ENCODE data around the gene SV2C.
"Not testable (repeated sequence)": the region's sequence is repeated elsewhere in the genome, so short reads cannot be mapped to it uniquely, and the experiment has no call there.

SV2C gene, protein sequence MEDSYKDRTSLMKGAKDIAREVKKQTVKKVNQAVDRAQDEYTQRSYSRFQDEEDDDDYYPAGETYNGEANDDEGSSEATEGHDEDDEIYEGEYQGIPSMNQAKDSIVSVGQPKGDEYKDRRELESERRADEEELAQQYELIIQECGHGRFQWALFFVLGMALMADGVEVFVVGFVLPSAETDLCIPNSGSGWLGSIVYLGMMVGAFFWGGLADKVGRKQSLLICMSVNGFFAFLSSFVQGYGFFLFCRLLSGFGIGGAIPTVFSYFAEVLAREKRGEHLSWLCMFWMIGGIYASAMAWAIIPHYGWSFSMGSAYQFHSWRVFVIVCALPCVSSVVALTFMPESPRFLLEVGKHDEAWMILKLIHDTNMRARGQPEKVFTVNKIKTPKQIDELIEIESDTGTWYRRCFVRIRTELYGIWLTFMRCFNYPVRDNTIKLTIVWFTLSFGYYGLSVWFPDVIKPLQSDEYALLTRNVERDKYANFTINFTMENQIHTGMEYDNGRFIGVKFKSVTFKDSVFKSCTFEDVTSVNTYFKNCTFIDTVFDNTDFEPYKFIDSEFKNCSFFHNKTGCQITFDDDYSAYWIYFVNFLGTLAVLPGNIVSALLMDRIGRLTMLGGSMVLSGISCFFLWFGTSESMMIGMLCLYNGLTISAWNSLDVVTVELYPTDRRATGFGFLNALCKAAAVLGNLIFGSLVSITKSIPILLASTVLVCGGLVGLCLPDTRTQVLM

DNA sequence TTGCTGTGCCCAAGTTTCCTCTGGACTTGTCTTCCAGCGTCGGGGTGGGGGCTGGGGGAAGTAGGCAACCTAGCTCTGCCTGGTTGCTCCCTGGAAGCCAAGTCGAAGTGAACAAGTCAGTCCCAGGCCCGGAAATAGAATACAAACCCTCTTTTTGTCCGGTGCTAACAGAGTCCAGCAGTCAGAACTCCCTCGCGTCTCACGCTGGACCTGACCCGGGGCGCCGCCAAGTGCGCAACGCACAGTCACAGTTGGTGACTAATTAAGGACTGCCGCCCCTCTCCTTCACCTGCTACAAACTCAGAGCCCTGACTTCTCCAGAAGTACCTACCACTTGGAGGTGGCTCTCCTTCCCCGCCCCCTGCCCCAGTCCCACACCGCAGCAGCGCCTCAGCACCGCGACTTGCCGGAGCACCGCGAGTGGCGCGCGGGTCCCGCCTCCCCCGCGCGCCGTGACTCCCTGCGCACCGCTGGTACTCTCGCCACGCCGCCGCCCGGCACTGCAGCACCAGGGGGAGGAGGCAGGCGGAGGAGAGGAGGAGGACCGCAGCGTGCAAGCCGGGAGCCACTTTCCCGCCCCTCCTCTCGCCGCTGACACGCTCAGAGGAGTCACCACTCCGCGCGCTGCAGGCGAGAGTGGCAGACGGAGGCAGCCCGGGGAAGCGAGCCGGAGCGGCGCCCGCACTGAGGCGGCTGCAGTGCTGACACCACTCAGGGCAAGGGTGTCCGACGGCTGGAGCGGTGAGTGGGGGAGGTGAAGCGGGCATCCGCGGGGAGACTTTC, at the start of gene SV2C:
Gene SV2C, plus strand, starts transcription at position 612 of the 783 bp plus-strand sequence. CDS start 48,368 bp downstream, outside the sequence.
- DNase-seq, result peak in 28 of 56 donors; percentile 7 to 70 (median 29)

DNA sequence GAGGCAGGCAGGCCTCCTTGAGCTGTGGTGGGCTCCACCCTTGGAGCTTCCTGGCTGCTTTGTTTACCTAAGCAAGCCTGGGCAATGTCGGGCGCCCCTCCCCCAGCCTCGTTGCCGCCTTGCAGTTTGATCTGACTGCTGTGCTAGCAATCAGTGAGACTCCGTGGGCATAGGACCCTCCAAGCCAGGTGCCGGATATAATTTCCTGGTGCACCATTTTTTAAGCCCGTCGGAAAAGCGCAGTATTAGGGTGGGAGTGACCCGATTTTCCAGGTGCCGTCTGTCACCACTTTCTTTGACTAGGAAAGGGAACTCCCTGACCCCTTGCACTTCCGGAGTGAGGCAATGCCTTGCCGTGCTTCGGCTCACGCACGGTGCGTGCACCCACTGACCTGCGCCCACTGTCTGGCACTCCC, 45.4 kb upstream of the SV2C start:
- DNase-seq, result not testable (repeated sequence)

DNA sequence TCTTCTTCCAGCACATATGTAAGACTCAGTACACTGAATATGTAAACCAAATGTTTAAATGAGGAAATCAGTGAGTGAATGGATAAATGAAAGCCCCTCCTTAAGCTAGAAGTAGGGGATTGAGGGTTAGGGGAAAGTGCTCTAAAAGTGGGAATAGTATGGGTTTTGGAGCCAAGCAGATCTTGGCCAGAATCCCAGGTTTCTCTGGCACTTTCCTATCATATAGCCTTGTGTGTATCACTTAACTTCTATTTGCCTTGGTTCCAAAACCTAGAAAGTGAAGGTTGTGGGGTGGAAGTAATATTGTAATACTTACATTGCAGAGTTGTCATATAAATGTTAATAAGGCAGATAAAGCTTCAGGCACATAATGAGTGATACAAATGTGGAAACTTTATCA, 45.0 kb upstream of the SV2C start:
- no peak for DNase-seq

DNA sequence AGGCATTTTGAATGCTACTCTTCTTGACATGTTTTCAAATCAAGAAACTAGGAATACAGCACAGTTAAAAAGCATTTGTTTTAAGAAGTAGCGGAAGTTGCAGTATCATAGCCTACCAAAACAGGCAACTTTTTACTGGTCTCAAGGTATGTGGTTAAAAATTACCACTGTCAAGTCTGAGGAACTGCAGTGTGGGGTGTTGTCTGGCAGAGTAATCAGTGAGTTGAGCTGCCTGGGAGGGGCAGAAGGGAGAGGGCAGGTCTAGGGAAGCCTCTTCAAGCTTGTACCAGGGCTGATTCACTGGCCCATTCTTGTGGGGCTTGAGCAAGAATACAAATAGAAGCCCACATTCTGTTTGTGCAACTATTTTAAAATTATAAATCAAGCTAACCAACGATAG, 42.4 kb upstream of the SV2C start:
- no peak for DNase-seq

DNA sequence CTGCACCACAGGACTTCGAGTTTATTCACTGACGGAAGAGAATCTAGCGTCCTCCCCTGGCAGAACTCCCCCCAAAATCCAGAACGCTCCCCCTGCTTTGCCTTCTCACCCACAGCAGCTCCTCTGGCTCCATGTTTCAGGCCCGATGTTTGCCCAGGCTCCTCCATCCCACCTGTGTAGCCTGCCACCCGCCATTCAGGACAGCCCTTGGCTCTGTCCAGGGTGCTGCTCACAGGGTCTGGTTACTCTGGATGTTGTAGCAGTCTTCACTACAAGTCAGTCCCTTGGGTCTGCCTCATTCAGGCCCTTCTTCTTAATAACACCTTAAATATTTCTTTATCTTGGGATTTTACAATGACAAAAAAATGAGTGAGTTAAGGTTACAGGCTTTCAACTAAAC, 41.3 kb upstream of the SV2C start:
- DNase-seq, result no peak

DNA sequence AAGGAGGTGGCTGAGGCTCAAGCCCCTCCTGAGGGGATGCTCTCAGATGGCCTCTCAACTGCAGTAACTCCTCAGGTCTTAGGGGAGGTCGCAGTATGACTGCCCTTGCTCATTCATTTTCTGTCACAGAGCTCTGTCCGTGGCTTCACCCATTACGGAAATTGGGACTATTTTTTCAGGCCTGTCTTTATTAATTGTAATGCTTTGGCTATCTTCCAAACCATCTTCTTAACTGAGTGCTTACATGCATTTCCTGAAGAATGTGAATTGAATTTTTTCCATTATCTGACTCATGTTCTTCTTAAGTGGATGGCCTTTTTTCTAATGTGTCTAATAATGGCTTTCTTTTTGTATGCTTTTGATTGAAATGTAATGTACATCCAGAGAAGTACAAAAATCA, 36.4 kb upstream of the SV2C start:
- no peak for DNase-seq

DNA sequence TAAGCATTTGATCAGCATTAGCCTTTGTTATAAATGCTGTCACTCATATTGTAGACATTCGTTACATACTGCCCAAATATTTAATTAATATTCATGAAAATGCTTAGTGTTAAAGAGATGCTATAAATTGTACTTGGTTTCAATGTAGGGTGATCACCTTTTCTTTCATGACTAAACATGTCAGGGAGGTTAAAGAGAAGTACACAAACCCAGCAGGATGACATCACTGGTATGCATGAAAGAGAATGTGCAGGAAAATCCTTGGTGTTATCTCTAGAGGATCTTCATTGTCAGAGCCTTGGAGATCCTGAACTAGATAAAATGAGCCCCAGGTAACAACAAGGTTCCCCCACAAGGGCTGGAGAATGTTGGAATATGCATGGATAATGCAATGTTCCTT, 33.0 kb upstream of the SV2C start:
- DNase-seq, result no peak

DNA sequence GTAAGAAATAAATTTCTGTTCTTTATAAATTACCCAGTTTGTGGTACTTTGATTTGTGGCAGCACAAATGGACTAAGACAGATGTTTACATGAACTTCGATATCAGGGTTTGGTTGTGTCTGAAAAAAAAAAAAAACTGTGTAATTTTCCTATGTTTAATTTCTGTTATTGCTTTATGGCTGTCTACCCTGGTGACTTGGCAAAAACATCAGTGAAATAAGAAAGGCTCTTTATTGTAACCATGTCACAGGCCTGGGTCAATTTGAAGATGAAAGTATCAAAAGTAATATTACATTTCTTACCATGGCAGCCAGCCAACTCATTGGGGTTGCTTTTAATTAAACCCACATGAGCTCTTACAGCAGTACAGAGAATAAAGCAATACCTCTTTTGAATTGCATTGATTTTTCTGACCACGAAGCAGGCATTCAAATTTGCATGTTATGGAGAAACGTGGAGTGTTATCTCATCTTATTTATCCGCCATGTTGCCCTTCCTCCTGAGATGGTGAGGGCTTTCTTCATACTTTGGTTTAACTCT, 20.6 kb upstream of the SV2C start:
- no peak for DNase-seq

DNA sequence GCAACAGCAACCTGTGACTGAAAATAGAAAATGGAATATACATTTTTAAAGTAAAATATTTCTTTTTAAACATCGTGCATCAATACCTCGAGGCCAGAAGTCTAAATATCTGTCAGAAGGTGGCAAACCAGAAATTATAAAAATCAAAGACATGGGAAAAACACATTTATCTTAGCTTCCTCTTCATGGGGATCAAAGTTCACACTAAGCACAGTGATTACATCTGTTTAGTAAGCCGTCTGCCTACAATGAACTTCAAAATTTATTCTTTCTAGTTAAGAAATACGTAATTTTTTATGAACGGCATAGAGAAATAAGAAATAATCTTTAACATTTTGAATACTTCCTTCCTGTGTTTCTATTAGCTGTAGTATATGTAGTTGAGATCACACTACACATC, 17.9 kb upstream of the SV2C start:
- DNase-seq, result no peak

DNA sequence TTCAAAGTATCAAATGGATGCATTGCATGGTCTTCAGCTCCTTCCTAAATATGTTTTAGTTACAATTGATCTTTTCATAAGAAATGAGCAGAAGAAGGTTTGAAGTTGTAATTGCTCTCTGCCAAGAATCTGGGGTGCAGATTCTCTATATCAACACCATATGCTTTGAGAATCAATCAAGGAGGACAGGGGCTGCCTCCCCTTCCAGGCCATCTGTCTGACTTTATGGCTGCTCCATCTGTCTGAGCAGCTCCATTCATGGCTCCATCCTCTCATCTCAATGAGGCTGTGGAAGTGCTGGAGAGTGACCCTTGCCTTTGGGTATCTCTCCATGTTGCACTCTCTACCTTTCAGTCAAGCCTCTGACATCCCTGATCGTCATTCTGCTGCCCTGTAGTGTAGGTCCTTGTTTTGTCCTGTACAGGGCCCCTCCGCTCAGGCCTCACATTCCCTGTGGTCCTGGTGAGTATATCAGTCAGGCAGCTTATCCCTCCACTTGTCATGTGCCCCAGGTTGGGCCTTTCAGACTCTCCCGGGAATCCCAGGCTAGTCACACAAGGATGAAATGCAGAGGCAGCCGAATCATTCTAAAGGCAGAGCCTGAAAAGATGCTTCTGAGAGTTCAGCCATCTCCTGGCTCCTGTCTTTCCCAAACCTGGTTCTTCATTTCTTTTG, 14.0 kb upstream of the SV2C start:
- DNase-seq, result no peak

DNA sequence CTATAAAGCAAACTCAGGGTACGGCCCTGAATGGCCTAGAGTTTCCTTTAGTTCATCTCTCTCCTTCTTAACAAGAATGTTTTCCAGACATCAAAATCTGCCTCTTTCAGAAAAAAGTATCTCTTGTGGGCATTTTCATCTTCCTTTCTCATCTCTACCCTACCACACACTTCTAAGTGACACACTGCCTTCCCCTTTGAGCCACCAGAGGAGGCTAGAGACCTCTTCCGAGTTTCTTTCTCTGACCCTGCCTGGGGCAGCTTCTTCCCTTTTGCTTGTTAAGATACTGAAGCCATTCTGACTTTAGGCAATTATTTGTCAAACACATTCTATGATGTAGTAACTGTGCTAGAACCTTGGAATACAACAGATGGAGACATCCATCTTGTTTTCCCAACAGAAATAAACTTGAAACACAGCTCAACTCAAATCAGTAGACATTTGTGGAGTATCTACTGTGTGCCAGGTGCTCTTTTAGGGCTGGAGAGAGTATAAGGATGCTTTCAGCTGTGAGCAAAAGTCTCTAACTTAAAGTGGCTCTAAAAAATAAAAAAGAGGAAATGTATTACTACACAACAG, 8.6 kb upstream of the SV2C start:
- DNase-seq, result peak in 1 of 56 donors; percentile 2

DNA sequence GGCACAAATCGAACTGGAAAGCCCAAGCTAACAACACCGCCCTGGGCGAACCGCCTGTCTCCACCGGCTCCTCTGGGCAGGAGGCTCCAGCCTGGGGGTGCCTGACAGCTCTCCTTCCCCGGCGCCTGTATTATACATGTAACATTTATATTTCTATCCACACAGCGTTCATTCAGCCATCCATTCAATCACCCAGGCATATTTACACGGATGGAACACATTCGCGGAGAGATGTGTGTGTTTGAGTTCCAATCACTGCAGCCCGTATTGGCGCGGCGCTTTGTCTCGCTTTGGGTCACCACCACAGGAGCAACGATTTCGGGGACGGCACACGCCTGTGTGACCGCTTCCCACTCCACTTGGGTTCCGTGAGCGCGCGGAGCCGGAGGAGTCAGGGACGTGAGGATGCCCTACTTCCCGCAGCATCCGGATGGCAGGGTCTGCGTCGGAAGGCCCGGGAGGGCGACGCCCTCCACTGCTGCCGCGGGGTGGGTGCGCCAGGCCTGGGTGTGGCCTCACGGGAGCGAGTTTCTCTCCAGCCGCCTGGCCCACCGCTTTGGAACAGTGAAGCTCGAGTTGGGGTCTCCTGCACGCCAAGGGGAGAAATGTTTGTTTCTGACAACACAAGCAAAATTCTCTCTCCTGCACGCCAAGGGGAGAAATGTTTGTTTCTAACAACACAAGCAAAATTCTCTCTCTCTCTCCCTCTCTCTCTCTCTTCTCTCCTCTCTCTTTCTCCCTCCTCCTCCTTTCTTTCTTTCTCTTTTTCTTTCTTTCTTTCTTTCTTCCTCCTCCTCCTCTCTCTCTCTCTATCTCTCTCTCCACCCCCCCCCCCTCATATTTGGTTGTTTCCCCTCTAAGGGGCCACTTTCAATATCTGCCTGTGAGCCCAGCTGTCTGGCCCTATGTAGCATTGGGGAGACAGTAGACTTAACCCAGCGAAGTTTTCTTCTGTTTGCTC, 1.1 kb upstream of the SV2C start:
- peak in 7 of 56 donors; percentile 2 to 22 (median 12) for DNase-seq

DNA sequence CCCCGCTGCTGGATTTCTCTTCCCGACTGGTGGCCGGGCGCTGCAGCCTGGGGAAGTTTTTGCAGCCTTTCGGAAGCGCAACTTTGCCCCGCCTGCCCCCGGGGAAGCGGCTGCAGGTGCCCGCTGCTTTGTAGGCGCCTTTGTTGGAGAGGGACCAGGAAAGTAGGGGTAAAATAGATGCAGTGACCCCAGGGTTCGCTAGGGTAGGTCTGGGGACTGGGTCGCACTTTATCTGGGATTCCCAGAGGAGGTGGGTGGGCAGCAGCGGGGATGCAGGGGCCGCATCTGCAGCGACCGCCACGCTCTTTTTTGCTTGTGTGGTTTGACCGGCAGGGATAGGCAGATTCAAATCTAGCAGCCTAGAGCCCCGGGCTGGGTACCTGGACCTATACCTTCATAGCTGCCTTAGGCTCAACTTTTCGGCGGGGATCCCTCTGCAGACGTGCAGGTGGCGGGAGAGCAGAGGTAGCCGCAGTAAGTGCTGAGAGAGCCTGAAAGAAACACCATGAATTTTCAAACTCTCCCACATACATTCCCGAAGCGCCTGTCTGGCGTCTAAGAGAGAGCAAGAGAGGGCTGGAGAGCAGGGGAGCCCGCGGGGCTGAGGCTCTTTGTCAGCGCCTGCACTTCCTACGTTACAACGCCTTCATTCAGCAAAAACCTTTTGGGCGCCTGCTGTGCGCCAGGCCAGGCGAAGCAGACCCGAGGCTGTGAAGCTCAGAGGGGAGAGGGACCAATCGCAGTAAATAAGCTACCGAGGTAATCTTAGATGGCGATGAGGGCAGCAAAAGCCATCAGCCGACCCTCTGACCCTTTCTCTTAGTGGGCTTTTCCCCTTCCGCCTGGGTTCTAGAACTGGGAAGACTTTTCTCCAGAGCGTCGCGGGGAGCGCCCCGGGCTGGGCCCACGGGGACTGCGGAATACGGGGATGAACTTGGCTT, 642 bp downstream of the SV2C start:
- peak in 6 of 56 donors; percentile 8 to 29 (median 22) for DNase-seq

DNA sequence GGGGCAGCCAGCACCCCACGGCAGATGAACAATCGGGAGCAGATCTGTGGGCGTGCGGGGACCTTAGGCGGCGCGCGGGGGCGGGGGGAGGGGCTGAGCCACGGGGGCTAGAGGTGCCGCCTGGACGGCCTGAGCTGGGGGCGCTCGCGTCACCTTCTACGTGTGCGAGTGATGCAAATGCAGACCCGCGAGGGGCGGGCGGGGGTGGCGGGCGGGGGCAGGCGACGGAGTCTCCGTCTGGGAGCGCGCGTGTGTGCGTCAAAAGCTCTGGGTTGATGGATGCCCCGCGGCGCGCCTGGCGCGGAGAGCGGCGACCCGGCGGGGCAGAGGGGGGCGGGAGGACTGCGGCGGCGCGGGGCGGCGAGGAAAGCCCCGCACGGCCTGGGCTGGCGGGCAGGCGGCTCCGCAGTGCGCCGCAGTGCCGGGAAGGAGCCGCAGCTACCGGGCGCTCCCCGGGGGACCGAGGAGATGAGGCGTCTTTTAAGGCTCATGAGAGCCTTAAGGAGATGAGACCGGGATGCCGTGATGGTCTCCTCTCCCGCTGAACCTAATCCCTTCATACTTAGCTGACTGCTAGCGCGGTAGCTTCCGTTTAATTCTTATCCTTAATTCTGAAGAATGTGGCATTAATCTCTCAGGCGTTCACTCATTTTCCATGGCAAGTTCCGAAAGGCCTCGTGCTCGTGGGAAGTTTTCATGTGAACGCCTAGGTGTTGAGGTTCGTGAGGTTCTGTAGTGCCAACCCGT, 1.5 kb downstream of the SV2C start:
- peak in 23 of 56 donors; percentile 3 to 70 (median 29) for DNase-seq

DNA sequence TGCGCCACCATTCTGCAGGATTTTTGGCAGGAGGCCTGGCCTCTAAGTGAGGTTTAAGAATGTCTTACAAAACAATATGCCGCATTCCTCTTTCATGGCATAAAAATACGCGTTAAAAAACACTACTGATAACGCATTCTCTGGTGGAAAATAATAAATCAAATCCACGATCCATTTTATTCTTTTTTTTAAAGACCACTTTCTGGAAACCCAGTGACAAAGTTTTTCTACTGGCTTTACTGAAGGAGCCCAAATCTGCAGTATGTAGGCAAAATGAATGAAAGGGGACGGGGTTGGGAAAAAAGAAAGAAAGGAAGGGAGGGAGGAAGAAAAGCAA, 2.0 kb downstream of the SV2C start:
- no peak for DNase-seq

DNA sequence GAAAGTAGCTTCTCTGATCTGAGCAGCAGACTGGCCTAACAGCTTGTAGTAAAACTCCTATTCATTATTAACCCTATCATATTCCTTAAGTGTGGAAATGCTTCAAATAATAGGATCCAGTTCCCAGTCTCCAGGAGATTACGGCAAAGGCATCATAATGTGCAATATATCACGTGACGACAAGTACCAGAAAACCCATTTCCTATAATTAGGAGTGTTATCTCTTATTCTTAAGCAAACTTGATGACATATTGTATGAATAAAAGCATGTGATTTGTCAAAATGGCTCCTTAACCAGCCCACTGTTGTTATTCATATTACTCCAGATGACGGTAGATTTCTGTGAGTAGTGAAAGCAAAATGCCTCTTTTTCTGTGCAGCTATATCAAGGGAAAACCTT, 2.9 kb downstream of the SV2C start:
- no peak for DNase-seq

DNA sequence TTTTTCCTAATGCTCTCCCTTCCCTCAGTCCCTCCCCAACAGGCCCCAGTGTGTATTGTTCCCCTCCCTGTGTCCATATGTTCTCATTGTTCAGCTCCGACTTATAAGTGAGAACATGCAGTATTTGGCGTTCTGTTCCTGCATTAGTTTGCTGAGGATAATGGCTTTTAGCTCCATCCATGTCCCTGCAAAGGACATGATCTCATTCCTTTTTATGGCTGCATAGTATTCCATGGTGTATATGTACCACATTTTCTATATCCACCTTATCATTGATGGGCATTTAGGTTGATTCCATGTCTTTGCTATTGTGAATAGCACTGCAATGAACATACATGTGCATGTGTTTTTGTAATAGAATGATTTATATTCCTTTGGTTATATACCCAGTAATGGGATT, 6.0 kb downstream of the SV2C start:
- DNase-seq, result not testable (repeated sequence)

DNA sequence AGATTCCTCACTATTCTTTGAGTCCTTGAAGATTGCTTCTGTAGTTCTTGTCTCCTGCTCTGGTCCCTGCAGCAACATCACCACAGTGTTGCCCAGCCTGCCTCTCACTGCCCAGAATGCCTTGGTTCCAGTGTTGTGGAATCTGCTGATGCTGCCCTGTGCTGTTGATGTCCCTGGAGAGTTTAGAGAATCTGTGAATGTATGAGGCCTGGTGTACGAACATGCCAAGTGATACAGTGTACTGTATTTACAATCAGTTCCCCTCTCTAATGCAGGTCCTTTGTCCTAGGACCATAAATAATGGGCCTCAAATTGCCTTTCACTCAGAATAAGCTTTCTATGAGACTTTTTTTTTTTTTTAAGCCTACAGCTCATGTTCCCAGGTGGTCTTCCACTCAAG, 8.2 kb downstream of the SV2C start:
- no peak for DNase-seq
